Astrocyte (in vitro differentiated cells and primary cell): ENCODE results near the gene PAPSS1. TPM values are rescaled to one million over a fixed set of nuclear protein-coding genes. Genes with fewer than 3 reads are reported as not detected.

Source experiments
- DNase-seq: peaks from one replicate; pipeline ENCODE4 v3.0.0-alpha.2; 2010; ENCODE audit warnings: low read depth
- FAIRE-seq: peaks from 2 replicates; lab custom pipeline; 2011; peaks lifted over from hg19 to GRCh38; lab: Jason Lieb, UNC
- H2AFZ ChIP-seq: 2 replicates; pipeline ENCODE4 v1.6.0; 2012; ENCODE audit warnings: low read depth, low read length, inconsistent platforms
- H3K27ac ChIP-seq: 2 replicates; pipeline ENCODE4 v1.5.1; 2011; ENCODE audit warnings: low read depth, low read length, inconsistent platforms
- H3K27me3 ChIP-seq: 2 replicates; pipeline ENCODE4 v1.6.0; 2011; ENCODE audit warnings: low read length, inconsistent platforms; ENCODE audit not compliant: insufficient read depth
- H3K36me3 ChIP-seq: 2 replicates; pipeline ENCODE4 v1.5.1; 2011; ENCODE audit warnings: low read length, inconsistent platforms; ENCODE audit not compliant: insufficient read depth
- H3K4me1 ChIP-seq: 2 replicates; pipeline ENCODE4 v1.5.1; 2011; ENCODE audit warnings: low read length, inconsistent platforms; ENCODE audit not compliant: insufficient read depth
- H3K4me2 ChIP-seq: 2 replicates; pipeline ENCODE4 v1.6.0; 2012; ENCODE audit warnings: low read length, inconsistent platforms
- H3K4me3 ChIP-seq: 2 replicates; pipeline ENCODE4 v1.5.1; 2011; ENCODE audit warnings: low read depth, mild to moderate bottlenecking, low read length, inconsistent platforms; ENCODE audit not compliant: insufficient read depth
- H3K79me2 ChIP-seq: 2 replicates; pipeline ENCODE4 v1.6.0; 2012; ENCODE audit warnings: mild to moderate bottlenecking, low read length, inconsistent platforms; ENCODE audit not compliant: insufficient read depth
- H3K9ac ChIP-seq: 2 replicates; pipeline ENCODE4 v1.6.0; 2012; ENCODE audit warnings: mild to moderate bottlenecking, low read length, inconsistent platforms
- H3K9me3 ChIP-seq: 2 replicates; pipeline ENCODE4 v1.5.1; 2012; ENCODE audit warnings: low read depth, mild to moderate bottlenecking, low read length, inconsistent platforms; ENCODE audit not compliant: insufficient read depth
- H4K20me1 ChIP-seq: 2 replicates; pipeline ENCODE4 v1.6.0; 2012; ENCODE audit warnings: low read length, inconsistent platforms; ENCODE audit not compliant: insufficient read depth
- H3K27ac Mint-ChIP-seq: one replicate; pipeline ENCODE4 v1.8.0; 2021; ENCODE audit warnings: mild to moderate bottlenecking, mixed read lengths; ENCODE audit not compliant: unreplicated experiment
- H3K27me3 Mint-ChIP-seq: one replicate; pipeline ENCODE4 v1.8.0; 2021; ENCODE audit warnings: low read depth, mixed read lengths; ENCODE audit not compliant: unreplicated experiment
- H3K36me3 Mint-ChIP-seq: one replicate; pipeline ENCODE4 v1.8.0; 2021; ENCODE audit warnings: low read depth, mixed read lengths; ENCODE audit not compliant: unreplicated experiment
- H3K4me1 Mint-ChIP-seq: one replicate; pipeline ENCODE4 v1.8.0; 2021; ENCODE audit warnings: low read depth, mixed read lengths; ENCODE audit not compliant: unreplicated experiment
- H3K4me3 Mint-ChIP-seq: one replicate; pipeline ENCODE4 v1.8.0; 2021; ENCODE audit warnings: mild to moderate bottlenecking, moderate library complexity, mixed read lengths; ENCODE audit not compliant: unreplicated experiment
- H3K9me3 Mint-ChIP-seq: one replicate; pipeline ENCODE4 v1.8.0; 2021; ENCODE audit warnings: mild to moderate bottlenecking, mixed read lengths; ENCODE audit not compliant: unreplicated experiment
- CTCF ChIP-seq: IDR thresholded peaks from 2 replicates; pipeline ENCODE4 v1.5.1; 2011; ENCODE audit warnings: low read depth, mild to moderate bottlenecking, inconsistent platforms, low read length, moderate library complexity; ENCODE audit not compliant: insufficient read depth
- EZH2 ChIP-seq: IDR thresholded peaks from 2 replicates; pipeline ENCODE4 v1.6.1; 2012; ENCODE audit warnings: mild to moderate bottlenecking, low read length, inconsistent platforms; ENCODE audit not compliant: insufficient read depth
- total RNA-seq: library from RNA; stranded (reverse); gene quantifications from 2 replicates; pipeline ENCODE4 v1.2.1, GENCODE V29; 2021

PAPSS1 gene
- total RNA-seq, 1 donor from 2014 or later, result 102 TPM

GRCh38 chr4:107579099-107579498 lies 140.9 kb downstream of the PAPSS1 start:
- Histone ChIP-seq H3K9me3 (no peaks in the 10 kb centered on the region), H3K27ac (no peak overlapping the region), H2AFZ (no peak overlapping the region), H3K9ac (no peak overlapping the region), H3K36me3 (no peaks in the 10 kb centered on the region), H4K20me1 (no peaks in the 10 kb centered on the region), H3K27me3 (no peaks in the 10 kb centered on the region), H3K4me2 (no peak overlapping the region), H3K4me1 (no peaks in the 10 kb centered on the region), H3K79me2 (no peaks in the 10 kb centered on the region), H3K4me3 (no peak overlapping the region)
- no peaks in the 10 kb centered on the region for H3K27me3 Mint-ChIP-seq
- DNase-seq, result no peak
- no peaks in the 10 kb centered on the region for H3K4me1 Mint-ChIP-seq
- peaks cover 13% of the 10 kb centered on the region for H3K9me3 Mint-ChIP-seq
- H3K4me3 Mint-ChIP-seq, result no peak overlapping the region
- no peak for TF ChIP-seq CTCF
- TF ChIP-seq EZH2, result no peak
- H3K27ac Mint-ChIP-seq, result no peak overlapping the region
- FAIRE-seq, result no peak
- no peaks in the 10 kb centered on the region for H3K36me3 Mint-ChIP-seq

- Histone ChIP-seq H3K79me2 (no peaks in the 10 kb centered on the region), H3K4me3 (no peak overlapping the region), H3K27me3 (no peaks in the 10 kb centered on the region), H2AFZ (no peak overlapping the region), H3K36me3 (no peaks in the 10 kb centered on the region), H3K9me3 (no peaks in the 10 kb centered on the region), H3K4me1 (no peaks in the 10 kb centered on the region), H3K4me2 (no peak overlapping the region), H3K27ac (no peak overlapping the region), H3K9ac (no peak overlapping the region), H4K20me1 (no peaks in the 10 kb centered on the region)
- Mint-ChIP-seq H3K36me3 (no peaks in the 10 kb centered on the region), H3K27me3 (no peaks in the 10 kb centered on the region), H3K27ac (no peak overlapping the region), H3K9me3 (peaks cover 13% of the 10 kb centered on the region), H3K4me1 (no peaks in the 10 kb centered on the region), H3K4me3 (no peak overlapping the region)
- TF ChIP-seq CTCF (no peak), EZH2 (no peak)
- no peak for DNase-seq
- FAIRE-seq, result no peak
Measured at GRCh38 chr4:107578321-107578720, 141.7 kb downstream of the PAPSS1 start.

- Histone ChIP-seq H3K27ac (no peak overlapping the region), H3K27me3 (no peaks in the 10 kb centered on the region), H2AFZ (no peak overlapping the region), H3K4me2 (no peak overlapping the region), H3K9ac (no peak overlapping the region), H3K36me3 (no peaks in the 10 kb centered on the region), H3K9me3 (no peaks in the 10 kb centered on the region), H3K4me3 (no peak overlapping the region), H4K20me1 (no peaks in the 10 kb centered on the region), H3K79me2 (no peaks in the 10 kb centered on the region), H3K4me1 (no peaks in the 10 kb centered on the region)
- no peak overlapping the region for H3K27ac Mint-ChIP-seq
- FAIRE-seq (no peak), DNase-seq (no peak)
- no peaks in the 10 kb centered on the region for H3K27me3 Mint-ChIP-seq
- TF ChIP-seq EZH2 (no peak), CTCF (no peak)
- H3K36me3 Mint-ChIP-seq, result no peaks in the 10 kb centered on the region
- H3K4me1 Mint-ChIP-seq, result no peaks in the 10 kb centered on the region
- H3K4me3 Mint-ChIP-seq, result no peak overlapping the region
- H3K9me3 Mint-ChIP-seq, result peaks cover 13% of the 10 kb centered on the region
Measured at GRCh38 chr4:107577743-107578142, 142.3 kb downstream of the PAPSS1 start.
